ENCODE results near the gene TOR3A.
A peak's percentile ranks its signal among the peaks of the same experiment; 100 is the strongest.
"Not testable (repeated sequence)": the region's sequence is repeated elsewhere in the genome, so short reads cannot be mapped to it uniquely, and the experiment has no call there.

TOR3A gene

DNA sequence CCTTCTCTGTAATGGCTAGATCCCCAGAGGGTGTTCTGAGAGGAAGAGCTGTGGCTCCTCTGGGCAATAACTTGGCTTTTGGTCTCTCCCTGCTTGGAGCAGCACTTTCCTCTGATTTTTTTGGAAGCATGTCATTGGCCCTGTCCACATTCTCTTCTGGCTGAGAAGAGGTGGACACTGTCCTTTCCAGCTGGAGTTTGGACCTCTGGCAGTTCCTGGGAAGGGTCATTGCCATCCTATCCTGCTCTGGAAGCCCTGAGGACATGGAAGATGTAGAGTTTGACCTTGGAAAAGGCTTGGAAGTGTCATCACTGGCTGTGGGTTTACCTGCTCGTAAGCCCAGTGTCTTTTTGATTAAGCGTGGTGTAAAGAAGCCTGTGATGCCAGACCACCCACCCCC, 26.8 kb downstream of the TOR3A start:
- DNase-seq = no peak

DNA sequence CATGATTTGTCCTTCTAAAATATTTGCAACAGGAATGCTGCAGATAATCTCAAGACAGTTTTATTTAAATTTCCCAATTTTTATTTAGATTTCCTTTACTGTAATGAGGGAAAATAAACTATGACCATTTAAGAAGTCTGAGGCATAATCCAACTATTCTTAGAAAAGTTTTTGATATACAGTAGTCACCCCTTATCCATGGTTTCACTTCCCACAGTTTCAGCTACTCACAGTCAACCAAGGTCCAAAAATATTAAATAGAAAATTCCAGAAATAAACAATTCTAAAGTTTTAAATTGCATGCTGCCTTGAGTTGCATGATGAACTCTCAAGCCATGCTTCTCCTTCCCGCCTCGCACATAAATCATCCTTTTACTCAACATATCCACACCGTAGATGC, 33.3 kb downstream of the TOR3A start:
- no peak for DNase-seq

DNA sequence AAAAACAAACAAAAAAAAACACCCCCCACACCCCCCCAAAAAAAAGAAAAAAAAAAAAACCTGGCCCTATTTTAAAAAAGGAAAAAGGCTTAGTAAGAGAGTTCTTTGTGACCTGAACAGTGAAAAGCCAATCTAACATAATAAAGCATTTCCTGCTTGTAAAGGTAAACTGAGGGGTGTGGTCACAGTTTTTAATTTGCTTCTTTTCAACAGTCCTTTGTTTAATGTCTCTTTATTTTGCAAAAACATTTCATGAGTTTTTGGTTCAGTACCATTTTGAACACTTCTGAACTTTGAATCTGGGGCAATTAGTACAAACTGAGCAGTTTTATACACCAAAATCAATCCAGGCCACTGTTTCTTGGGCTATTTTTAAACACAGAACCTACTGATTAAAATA, 37.6 kb downstream of the TOR3A start:
- no peak for DNase-seq

DNA sequence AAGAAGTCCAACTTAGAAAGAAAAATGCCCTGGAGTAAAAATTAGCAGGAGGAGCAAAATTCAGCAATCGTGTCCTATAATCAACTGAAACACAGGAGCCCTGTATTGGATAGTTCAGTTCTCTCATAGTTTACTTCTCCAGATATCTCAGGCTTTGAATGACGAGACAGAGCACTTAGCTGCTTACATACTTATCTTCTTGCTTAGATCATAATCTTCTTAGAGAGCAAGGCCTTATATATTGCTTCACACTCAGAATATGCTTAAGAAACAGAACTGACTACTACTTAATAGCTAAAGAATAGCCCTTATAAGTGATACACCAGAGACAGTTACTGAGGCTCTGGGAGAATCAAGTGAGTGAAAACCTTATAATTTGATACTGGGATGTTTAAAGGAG, 38.9 kb downstream of the TOR3A start:
- DNase-seq = no peak

DNA sequence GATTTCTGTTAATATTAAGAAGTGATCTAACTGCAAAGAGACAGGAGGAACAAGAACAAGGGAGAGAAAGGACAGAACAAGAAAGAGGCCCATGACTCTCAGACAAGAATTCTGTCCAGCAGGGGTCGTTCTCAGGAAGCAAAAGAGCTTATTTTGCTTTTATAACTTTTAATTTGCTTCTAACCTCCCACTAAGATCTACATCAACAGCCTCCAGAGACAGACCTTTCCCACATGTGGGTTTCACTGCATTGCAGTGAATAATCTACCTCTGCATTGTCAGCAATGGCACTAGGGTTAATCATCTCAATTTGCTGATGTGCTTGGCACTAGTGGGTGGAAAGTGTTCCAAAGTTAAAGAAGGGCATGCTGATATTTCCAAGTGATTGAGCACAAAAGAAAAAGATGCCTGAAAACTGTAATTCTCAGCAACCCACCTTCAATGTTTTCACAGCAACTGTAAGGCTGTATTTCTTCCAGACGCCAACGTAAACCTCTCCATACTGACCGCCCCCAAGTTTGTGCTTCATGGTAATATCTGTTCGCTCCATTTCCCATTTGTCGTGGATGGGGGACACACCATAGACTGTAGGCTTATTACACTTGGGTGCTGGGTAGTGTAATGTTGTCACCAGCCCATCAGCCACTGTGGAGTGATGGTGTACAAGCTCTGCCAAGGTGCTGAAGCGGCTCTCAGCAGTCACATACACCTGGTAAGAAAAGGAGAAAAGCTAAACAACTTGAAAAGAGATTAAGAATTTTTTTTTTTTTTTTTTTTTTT, 39.5 kb downstream of the TOR3A start:
- no peak for DNase-seq

DNA sequence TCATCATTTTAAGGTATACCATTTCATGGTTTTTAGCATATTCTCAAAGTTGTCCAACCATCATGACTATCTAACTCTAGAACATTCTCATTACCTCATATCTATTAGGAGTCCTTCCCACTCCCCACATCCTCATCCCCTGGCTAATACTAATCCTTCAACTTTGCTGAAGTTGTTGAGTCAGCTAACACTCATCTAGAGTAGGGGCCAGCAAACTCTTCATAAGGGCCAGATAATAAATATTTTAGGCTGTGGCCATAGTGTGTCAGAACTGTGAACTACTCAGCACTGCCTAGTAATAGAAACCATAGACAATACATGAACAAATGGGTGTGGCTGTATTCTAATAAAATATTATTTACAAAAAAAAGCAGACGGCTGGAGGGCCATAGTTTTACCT, 43.0 kb downstream of the TOR3A start:
- DNase-seq = no peak

DNA sequence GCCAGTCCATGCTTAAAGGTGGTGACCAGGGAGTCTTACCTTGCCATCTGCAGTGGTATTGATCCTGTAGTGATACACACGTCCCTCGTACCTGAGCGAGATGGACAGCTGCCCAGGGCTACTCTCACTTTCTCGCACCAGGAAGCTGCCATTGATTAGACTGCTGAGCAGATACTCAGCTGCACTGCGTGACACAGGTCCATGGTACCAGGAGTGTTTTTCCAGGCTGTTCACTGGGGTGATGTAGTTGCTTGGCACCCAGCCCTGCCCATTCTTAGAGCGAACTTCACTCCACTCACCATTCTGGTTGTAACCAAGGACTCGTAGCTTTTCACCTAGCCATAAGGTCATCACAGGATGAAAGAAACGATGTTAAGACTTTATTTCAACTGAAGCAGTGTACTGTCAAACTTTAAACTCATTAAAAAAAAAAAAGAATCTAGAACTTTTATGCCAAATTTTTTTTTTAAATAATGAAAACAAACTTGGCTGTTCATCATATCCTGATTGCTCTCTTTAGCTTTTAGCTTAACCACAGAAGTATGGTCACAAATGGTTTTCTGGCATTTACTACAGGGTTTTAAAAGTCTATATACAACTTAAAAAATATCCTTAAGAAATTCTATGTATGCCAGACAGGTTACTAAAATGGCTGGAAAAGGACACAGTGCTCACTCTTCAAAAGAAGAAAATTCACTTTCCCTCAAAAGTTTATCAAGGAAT, 44.6 kb downstream of the TOR3A start:
- DNase-seq = no peak

DNA sequence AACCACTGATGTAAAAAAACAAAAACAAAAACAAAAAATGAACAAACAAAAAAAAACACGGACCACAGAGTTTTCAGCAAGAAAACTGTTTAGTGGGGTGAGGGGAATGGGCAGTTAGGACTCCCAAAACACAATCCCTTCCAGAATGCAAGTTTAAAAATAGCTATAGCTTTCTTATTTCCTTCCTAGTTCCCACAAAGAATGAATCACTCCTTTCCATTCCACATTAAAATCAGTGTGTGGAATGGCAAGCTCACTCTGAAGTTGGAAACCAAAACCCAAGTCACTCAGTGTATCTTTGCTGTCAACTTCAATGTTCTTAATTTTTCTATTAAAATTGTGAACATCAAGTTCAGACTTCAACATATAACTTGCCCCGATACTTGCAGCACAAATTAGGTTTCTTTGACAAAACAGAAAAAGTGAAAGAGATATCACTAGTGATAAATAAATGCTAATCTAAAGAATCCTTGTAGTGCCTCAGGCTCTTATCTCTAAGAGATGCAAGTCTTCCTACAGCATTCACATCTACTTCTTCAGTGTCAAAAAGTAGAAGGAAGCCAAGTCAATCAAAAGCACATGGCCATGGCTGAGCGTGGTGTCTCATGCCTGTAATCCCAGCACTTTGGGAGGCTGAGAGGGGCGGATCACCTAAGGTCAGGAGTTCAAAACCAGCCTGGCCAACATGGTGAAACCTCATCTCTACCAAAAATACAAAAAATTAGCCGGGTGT, 45.5 kb downstream of the TOR3A start:
- DNase-seq = no peak

DNA sequence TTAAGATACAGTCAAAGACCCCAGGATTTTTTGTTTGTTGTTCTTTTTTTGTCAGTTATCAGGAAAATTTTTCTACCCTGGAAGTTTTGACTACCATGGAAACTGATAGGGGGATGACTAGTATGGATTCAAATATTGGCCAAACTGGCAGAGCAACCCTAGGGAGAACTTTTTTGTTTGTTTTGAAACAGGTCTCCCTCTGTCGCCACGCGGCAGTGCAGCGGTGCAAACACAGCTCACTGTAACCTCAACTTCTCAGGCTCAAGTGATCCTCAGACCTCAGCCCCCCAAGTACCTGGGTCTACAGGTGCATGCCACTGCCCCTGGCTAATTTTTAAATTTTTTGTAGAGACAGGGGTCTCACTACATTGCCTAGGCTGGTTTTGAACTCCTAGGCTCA, 46.6 kb downstream of the TOR3A start:
- DNase-seq = no peak

DNA sequence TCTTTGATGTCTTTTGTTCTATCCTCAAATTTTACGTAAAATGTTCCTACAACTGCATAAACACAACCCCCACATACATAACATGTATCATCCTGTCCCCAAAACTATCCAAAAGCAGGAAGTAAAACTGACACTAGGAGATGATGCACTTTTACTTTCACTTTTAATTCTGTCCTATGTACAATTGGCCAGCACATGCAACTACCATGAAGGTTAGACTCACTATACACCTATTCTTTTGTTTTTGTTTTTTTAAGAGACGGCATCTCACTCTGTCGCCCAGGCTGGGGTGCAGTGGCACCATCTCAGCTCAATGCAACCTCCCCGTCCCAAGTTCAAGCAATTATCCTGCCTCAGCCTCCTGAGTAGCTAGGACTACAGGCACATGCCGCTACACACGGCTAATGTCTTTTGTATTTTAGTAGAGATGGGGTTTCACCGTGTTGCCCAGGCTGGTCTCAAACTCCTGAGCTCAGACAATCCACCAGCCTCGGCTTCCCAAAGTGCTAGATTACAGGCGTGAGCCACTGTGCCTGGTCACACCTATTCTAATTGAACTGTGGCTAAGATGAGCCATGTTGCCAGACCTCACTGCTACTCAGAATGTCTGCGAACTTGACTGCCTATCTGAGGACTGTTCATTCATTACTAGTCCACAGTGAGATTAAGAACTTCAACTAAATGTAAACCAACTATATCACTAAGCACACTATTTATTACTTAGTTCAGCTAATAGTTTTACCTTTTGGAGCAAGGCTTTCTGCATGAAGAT, 48.0 kb downstream of the TOR3A start:
- DNase-seq = peak; percentile 65 to 70

DNA sequence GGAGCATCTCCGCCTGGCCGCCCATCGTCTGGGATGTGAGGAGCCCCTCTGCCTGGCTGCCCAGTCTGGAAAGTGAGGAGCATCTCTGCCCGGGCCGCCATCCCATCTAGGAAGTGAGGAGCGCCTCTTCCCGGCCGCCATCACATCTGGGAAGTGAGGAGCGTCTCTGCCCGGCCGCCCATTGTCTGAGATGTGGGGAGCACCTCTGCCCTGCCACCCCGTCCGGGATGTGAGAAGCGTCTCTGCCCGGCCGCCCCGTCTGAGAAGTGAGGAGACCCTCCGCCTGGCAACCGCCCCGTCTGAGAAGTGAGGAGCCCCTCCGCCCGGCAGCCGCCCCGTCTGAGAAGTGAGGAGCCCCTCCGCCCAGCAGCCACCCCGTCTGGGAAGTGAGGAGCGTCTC, 53.3 kb downstream of the TOR3A start:
- not testable (repeated sequence) for DNase-seq

DNA sequence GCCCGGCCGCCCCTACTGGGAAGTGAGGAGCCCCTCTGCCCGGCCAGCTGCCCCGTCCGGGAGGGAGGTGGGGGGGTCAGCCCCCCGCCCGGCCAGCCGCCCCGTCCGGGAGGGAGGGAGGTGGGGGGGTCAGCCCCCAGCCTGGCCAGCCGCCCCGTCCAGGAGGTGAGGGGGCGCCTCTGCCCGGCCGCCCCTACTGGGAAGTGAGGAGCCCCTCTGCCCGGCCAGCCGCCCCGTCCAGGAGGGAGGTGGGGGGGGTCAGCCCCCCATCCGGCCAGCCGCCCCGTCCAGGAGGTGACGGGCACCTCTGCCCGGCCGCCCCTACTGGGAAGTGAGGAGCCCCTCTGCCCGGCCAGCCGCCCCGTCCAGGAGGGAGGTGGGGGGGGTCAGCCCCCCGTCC, 53.8 kb downstream of the TOR3A start:
- not testable (repeated sequence) for DNase-seq

DNA sequence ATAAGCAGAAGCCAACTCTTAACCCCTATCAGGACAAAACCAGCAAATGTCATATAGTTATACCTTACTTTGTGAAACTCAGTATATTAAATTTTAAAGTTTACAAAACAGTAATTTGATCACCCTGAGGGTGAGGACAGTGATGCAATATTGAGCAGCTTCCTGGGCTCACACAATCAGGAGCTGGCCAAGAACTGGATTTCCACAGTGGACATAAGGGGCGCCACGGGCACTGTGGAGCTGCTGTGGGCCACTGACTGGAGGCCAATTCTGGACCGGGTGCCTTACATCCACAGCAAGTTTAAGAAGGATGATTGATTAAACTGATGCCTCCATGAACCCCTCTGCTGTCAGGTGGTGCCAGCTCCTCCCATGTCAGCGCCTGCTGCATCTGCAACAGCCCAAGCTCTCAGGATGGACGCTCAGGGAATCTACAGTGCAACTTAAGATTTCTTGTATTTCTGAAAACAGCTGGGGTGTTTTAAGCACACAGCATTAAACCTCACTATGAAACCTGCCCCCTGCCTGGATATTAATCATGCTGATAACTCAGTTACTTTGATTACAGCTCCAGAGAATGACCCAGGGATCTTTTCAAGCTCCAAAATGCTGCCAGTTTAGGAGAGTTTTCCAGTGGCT, 55.9 kb downstream of the TOR3A start:
- DNase-seq = no peak

DNA sequence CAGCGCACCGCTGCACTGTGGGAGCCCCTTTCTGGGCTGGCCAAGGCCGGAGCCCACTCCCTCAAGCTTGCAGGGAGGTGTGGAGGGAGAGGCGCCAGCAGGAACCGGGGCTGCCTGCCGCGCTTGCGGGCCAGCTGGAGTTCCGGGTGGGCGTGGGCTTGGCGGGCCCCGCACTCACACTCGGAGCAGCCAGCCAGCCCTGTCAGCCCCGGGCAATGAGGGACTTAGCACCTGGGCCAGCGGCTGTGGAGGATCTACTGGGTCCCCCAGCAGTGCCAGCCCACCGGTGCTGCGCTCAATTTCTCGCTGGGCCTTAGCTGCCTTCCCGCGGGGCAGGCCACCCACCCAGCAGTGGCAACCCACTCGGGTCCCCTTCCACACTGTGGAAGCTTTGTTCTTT, 56.9 kb downstream of the TOR3A start:
- DNase-seq = not testable (repeated sequence)

DNA sequence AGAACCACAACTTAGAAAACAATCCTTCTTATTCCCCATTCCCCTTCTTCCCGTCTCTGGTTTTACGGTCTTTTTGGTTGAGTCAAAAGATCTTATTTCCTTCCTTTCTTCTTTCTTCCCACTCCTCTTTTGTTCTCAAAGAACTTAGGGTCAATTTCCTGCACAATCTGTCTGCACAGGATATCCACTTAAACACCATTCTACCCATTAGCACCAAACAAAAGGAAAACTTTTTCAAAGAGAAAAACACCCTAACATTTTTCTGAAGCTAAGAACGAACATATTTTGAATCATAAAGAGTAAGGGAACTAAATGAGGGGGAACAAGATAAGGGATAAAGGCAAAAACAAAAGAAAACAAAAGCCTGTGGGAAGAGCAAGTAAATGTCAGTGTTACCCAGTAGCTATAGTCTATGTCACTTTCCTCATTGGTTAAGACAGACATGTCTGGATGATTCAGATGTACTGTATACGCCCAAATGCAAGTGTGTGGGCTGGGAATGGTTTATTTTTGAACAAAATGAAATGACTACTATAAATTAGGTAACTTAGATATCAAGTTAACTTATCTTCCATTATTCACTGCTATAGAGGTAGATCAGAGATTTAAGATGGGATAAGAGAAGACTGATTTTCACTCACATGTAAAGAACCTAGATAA, 59.9 kb downstream of the TOR3A start:
- peak; percentile 90 to 95 for DNase-seq

DNA sequence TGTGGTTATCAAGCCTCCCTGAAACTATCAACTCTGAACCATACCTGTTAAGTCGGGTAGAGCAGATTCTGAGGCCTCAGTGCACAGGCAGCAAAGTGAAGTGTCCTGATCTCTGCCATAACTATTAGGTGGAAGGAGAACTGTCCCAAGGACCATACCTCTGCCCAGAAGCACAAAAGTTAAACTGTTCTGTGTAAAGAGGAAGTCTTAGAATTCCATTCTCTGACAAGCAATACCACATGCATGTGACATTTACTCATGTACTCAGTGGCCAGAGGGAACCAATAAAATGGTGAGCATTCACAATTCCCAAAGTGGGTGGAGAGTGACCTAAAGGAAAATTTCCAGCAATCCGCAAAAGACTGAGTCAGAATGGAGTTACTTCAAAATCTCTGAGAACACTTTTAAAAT, 61.0 kb downstream of the TOR3A start:
- DNase-seq = peak; percentile 97 to 99

DNA sequence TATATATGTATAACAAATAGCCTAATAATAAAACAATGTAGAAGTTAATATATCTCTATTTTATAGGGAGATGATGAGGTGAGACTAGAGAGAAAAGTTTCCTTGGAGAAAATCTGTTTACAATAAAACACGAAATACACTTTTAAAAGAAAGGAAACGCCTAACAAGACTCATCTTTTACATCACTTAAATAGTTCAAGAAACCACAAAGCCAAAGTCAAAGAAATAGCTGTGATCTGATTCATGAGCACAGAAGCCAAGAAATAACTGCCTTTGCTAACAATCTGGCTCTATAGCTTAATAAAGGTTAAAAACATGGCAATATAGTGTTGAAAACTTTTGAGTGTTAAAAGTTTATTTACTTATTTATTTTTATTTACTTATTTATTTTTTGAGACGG, 61.5 kb downstream of the TOR3A start:
- peak; percentile 66 to 82 for DNase-seq

DNA sequence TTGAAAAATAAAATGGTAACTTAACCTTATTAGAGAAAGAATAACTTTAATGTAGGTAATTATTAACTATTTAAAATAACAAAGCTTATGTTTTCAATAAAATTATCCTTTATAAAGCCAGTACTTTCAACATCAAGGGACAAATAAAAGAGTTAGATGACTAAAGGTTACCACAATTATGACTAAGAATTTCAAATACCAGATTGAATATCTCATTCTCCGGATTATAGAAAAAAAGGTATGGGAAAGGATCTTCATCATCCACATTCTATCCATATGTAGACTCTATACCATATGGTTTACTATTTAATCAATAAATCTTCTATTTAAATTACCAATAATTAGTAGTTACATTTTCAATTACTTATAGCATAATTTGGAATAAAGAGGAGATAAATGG, 62.8 kb downstream of the TOR3A start:
- DNase-seq = no peak

DNA sequence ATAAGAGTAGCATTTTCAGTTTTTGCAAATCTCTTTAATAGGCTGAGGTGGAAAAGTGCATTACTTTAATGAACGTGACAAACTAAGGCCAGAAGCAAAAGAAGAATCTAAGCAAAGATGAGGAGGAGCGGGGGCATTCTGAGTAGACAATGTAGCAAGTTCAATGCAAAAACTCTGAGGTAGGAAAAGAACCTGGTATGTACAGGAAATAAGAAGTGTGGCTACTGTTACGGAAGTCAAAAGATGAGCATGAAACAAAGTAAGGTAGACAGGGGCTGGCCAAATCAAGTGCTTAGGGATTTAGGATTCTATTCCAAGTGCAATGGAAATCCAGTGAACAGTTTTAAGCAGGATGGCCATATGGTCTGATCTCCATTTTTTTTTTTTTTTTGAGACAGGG, 63.7 kb downstream of the TOR3A start:
- no peak for DNase-seq

Measured in inflammatory macrophage treated with lipopolysaccharide for 1 hour (primary cell).